Measurements from ENCODE around the gene CLTCL1.
"Not testable (repeated sequence)": the region's sequence is repeated elsewhere in the genome, so short reads cannot be mapped to it uniquely, and the experiment has no call there.

CLTCL1 gene

DNA sequence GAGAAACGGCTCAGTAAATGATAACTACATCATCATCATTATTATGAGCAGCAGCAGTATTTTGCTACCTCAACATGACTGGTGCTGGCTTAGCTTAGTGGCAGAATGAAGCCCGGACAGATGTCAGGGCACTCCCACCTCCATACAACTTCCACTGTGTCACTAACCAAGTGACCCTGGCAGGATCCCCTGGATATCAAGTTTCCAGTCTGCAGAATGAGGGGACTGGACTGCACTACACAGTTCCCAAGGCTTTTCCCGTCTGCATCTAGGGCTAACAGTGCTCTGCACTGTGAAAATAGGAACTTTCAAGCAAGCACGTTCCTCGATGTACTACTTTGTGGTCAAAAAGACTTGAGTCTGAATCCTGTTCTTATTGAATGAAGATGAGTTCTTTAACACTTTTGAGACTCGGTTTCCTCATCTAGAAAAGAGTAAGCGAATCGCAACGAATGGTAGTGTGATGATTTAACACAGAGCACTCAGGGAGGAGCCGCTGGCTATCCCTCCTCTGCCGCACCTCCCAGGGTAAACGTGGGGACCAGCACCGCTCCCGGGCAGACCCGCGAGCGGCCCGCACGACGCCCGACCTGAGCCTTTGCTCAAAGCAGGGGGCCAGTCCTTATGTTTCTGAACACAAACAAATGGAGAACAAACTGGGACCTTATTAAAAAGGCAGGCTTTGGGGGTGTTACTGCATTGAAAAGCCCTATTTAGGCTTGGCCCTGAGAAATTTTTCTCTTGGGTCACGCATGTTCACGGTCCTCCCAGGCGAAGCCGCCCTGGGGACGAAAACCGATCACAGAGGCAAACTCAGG, 910 bp downstream of the CLTCL1 start:
- DNase-seq (ENCODE audit: low read depth): no peak

- no peak for DNase-seq (ENCODE audit: low read depth)
Observed at GRCh38 chr22:19289475-19290161, 1.9 kb downstream of the CLTCL1 start.

DNA sequence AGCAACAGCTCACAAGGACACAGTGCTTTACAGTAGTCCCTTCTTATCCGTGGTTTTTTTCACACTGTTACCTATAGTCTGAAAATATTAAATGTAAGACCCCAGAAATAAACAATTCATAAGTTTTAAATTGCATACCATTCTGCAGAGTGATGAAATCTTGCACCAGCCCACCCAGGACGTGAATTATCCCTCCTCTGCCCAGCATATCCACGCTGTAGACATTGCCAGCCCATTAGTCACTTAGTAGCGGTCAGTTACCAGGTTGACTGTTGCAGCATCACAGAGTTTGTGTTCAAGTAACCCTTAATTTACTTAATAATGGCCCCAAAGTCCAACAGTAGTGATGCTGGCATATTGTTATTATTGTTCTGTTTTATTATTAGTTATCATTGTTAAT, 3.6 kb downstream of the CLTCL1 start:
- no peak for DNase-seq (ENCODE audit: low read depth)

GRCh38 chr22:19287076-19287707, 4.3 kb downstream of the CLTCL1 start:
- DNase-seq (ENCODE audit: low read depth): no peak

- no peak for DNase-seq (ENCODE audit: low read depth)
Observed at GRCh38 chr22:19285831-19286230, 5.7 kb downstream of the CLTCL1 start.

GRCh38 chr22:19279143-19279542, 12.4 kb downstream of the CLTCL1 start:
- DNase-seq (ENCODE audit: low read depth): not testable (repeated sequence)

DNA sequence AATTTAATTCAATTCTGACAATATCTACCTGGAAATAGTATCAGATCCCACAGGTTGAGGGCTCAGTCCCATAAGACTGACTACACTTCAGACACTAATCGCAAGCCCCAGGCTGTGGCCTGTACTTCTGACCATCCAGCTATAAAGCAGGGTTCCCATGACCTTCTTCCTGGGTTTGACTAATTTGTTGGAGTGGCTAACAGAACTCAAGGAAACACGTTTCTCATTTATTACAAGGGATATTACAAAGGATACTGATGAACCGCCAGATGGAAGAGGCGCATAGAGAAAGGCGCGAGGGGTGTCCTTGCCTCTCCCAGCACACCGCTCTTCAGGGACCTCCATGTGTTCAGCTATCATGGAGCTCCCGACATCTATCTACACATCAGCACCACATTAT, 13.7 kb downstream of the CLTCL1 start:
- no peak for DNase-seq (ENCODE audit: low read depth)

GRCh38 chr22:19275919-19276600, 15.5 kb downstream of the CLTCL1 start:
- DNase-seq (ENCODE audit: low read depth): no peak

DNA sequence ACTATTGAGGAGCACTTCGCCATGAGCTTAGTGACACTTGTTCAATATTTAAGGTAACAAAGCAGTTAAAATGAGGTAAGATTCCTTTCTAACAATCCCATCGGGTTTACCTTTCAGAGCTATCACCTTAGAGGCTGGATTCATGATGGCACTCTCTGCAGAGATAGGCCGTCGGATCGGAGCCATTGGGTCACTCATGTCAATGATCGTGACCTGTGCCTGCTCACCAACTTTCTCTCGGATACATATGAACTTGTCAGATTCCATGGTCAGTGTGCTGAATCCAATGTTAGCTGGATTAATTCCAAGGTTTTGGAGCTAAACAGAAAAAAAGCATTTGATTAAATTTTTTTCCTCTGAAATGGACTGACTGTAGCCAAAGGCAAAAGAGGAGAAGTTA, 16.0 kb downstream of the CLTCL1 start:
- no peak for DNase-seq (ENCODE audit: low read depth)

GRCh38 chr22:19275104-19275503, 16.4 kb downstream of the CLTCL1 start:
- DNase-seq (ENCODE audit: low read depth): no peak

DNA sequence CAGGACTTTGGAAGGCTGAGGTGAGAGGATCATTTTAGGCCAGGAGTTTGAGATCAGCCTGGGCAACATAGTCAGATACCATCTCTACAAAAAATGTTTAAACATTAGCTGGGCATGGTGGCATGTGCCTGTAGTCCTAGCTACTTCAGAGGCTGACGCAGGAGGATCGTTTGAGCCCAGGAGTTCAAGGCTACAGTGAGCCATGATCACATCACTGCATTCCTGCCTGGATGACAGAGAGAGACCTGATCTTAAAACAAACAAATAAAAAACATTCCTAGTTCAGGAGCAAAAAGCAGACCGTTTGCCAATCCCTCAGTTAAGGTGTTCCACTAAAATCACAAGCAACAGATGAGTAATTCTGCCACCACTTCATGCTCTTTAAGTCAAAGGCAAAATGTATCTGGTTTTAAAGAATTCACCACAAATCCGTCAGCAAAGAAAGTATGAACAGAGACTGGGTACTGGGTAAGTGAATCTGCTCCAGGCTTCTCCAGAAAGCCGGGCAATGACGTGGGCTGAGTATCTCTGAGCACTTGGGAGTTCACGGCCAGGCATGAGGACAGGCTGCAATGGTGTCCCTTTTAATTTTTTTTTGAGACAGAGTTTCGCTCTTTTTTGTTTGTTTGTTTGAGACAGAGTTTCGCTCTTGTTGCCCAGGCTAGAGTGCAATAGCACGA, 19.5 kb downstream of the CLTCL1 start:
- DNase-seq (ENCODE audit: low read depth): no peak

GRCh38 chr22:19271273-19271855, 20.2 kb downstream of the CLTCL1 start:
- no peak for DNase-seq (ENCODE audit: low read depth)

DNA sequence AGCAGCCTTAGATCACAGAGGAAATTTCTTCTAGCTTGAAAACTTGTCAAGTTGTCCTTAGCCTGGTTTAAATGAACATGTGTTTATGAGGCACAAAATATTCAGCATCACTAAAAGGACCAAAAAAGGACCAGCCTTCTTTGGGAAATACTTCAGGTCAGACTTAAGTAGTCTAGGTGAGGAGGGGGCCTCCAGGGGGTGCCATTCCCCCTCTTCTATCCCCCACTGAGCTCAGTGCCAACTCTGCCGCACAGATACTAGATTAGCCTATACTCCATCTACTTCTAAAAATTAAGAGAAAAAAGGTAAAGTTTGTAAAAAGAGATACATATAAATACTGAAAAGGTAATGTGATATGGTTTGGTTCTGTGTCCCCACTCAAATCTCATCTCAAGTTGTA, 20.6 kb downstream of the CLTCL1 start:
- DNase-seq (ENCODE audit: low read depth): no peak

- DNase-seq (ENCODE audit: low read depth): no peak
Observed at GRCh38 chr22:19266547-19267086, 24.9 kb downstream of the CLTCL1 start.

- no peak for DNase-seq (ENCODE audit: low read depth)
Observed at GRCh38 chr22:19265779-19266178, 25.7 kb downstream of the CLTCL1 start.

- DNase-seq (ENCODE audit: low read depth): no peak
Observed at GRCh38 chr22:19260804-19261203, 30.7 kb downstream of the CLTCL1 start.

GRCh38 chr22:19260194-19260593, 31.3 kb downstream of the CLTCL1 start:
- DNase-seq (ENCODE audit: low read depth): no peak

GRCh38 chr22:19258968-19259288, 32.6 kb downstream of the CLTCL1 start:
- not testable (repeated sequence) for DNase-seq (ENCODE audit: low read depth)

- DNase-seq (ENCODE audit: low read depth): no peak
Observed at GRCh38 chr22:19258371-19258770, 33.1 kb downstream of the CLTCL1 start.

DNA sequence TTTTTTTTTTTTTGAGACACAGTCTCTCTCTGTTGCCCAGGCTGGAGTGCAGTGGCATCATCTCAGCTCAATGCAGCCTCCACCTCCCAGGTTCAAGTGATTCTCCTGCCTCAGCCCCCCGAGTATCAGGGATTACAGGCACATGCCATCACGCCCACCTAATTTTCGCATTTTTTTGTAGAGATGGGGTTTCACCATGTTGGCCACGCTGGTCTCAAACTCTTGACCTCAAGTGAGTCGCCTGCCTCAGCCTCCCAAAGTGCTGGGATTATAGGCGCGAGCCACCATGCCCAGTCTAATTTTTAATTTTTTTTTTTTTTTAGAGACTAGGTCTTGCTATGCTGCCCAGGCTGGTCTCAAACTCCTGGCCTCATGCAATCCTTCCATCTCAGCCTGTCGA, 35.2 kb downstream of the CLTCL1 start:
- DNase-seq (ENCODE audit: low read depth): not testable (repeated sequence)

DNA sequence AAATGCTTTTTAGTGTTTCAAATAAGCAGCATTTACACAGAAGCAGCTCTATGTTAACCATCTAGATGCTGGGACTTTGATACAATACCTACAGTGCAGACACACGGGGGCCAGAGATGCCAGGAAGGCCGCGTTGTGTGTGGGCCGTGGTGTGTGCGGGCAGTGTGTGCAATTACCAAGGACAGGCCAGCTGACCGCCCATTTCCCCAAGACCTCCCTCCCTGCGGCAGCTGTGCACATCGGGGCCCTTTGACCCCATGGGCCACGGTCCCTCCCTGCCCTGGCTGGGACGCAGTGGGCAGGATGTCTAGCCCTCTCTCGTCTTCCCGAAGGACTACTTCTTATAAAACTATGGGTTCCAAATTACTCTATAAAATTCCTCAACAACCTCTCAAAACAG, 38.4 kb downstream of the CLTCL1 start:
- no peak for DNase-seq (ENCODE audit: low read depth)

Measured in stimulated activated CD8-positive, alpha-beta memory T cell treated with anti-CD3 and anti-CD28 coated beads, Interleukin-4, amount 100 ng/mL, for 24 hours (primary cell).